GM21825 (cell line): ENCODE measurements around the gene RAPGEF6.
"Not testable (repeated sequence)": the region's sequence is repeated elsewhere in the genome, so short reads cannot be mapped to it uniquely, and the experiment has no call there.

Source experiments
- ATAC-seq: cut with Tn5 transposase; IDR thresholded peaks from one replicate; pipeline ENCODE4 v1.9.1; 2021; ENCODE audit warnings: mild to moderate bottlenecking, moderate library complexity; ENCODE audit not compliant: unreplicated experiment

RAPGEF6 gene

DNA sequence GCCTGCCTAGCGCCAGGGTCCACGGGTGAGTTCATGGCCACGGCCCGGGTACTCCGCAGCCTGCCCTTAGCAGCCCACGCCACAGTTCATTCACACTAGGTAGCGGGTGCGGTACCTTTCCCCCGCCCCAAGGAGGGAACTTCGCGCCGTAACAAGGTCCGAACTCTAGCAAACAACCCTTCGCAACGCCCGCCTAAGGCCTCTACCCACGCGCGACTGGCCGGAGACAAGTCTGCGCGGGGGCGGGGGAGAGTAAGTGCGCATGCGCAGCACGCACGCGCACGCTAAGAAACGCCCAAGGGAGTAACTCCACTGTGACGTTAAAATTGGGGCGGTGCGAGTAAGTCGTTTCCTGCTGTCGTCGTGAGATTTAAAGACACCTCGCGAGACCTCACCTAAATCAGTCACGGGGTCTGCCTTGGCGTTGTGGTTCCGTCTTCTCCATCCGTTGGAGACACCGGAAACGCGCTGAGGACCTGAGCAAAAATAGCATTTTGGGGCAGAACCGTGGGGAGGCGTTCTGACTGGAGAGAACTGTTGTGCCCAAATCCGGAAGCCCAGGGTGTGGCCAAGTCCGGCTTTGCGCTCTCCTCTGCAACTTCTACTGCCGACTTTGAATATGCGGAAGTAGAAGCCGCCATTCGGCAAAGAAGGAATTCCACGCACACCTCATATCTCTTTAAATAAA, at the start of gene RAPGEF6:
Gene RAPGEF6, minus strand, starts transcription at position 234 of the 688 bp plus-strand sequence. Its CDS starts 199 bp downstream, at position 35.
- ATAC-seq = peak; percentile 88

DNA sequence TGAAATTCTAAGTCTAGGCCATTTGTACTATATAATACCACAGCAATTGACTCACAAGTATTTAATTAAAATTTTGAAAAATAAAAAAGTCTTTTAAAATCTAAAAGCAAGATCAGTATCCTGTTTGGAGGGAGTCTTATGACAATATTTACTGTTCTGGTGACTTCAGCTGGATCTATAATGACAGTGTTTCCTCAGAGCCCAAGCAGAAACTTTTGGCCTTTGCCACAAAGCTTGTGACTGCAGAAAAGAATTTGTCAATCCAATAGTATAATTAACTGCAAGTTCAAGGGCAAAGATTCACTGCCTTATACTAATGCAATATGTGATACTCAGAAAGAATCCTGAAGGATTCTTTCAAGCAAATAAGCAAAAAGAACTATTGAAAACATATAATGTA, 49.6 kb upstream of the RAPGEF6 start:
- no peak for ATAC-seq

GRCh38 chr5:131684051-131684450, 49.0 kb upstream of the RAPGEF6 start:
- no peak for ATAC-seq

DNA sequence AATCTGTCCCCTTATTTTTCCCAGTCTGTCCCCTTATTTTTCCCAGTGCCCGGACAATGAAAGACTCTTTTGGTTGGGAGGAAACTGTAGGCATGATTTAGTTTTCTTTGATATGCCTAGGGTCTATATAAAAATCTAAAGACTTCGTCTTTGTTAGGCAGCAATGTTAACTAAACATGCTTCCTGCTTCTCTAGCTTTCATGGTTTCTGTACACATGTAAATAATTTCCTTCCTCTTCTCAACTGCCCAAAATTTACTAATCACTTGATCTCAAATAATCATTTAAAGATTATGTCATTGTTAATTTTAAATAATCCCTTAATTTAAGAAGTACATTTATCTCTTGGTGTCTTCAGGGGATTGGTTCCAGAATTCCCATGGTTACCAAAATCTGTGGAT, 47.8 kb upstream of the RAPGEF6 start:
- no peak for ATAC-seq

- ATAC-seq = no peak
These were observed 47.1 kb upstream of the RAPGEF6 start for GRCh38 chr5:131682175-131682574.

GRCh38 chr5:131679911-131680310, 44.9 kb upstream of the RAPGEF6 start:
- ATAC-seq = no peak

GRCh38 chr5:131678273-131678672, 43.2 kb upstream of the RAPGEF6 start:
- ATAC-seq = not testable (repeated sequence)

GRCh38 chr5:131677115-131677514, 42.1 kb upstream of the RAPGEF6 start:
- no peak for ATAC-seq

GRCh38 chr5:131672776-131673175, 37.7 kb upstream of the RAPGEF6 start:
- no peak for ATAC-seq

GRCh38 chr5:131671994-131672655, 37.1 kb upstream of the RAPGEF6 start:
- ATAC-seq = no peak

GRCh38 chr5:131671409-131671808, 36.4 kb upstream of the RAPGEF6 start:
- ATAC-seq = peak; percentile 47

DNA sequence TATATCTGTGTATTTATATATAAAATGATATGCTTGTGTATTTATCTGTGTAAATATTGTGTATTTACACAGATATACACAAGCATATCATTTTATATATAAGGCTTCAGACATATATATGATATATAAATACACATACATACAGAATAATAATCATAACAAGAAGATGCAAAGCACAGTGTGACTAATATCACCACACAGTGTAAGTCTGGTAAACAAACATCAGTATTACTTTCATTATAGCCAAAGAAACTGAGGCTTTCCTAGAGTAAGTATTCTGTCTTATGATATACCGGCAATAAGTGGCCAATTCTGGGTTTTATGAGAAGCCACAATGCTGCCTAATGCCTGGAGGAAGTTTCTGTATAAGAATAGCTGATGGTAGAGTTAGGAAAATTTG, 29.9 kb upstream of the RAPGEF6 start:
- ATAC-seq = no peak

DNA sequence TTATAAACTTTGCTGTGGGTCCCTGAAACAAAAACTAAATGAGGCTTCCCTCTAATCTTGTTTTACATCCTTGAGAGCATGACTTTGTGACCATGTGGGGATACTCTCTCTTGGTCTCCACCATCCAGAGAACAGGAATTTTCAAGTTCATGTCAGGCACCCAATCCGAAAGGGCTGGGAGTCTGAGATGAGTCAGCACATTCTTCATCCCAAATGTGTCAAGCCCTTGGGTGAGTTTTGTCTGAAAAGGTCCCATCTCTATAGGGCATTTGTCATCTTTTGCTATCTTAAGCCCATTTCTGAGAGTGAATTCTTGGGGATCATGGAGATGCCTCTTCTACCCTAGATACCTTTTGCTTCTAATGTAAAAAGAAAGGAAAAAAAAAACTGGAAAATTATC, 26.9 kb upstream of the RAPGEF6 start:
- ATAC-seq = no peak

- ATAC-seq = no peak
These were observed 24.8 kb upstream of the RAPGEF6 start for GRCh38 chr5:131659841-131660240.

- no peak for ATAC-seq
These were observed 24.3 kb upstream of the RAPGEF6 start for GRCh38 chr5:131659290-131659689.

GRCh38 chr5:131654776-131655175, 19.7 kb upstream of the RAPGEF6 start:
- ATAC-seq = no peak

DNA sequence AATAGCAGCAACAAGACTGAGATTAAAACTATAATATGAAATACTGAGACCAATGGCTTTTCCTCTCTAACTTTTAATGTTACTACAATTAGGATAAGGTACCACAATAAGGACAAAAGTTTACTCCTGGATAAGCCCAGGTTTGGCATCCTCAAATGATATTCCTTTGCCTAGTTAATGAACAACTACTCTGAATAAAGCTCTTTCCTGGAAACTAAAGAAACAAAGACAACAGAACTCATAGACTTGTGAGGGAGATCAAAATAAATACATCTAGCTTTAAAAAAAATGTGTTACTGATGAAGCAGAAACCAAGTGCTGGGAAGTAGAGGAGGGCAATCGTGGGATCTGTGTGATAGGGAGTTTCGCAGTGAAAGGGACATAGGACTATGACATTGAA, 19.3 kb upstream of the RAPGEF6 start:
- no peak for ATAC-seq

- no peak for ATAC-seq
These were observed 14.1 kb upstream of the RAPGEF6 start for GRCh38 chr5:131649161-131649560.

DNA sequence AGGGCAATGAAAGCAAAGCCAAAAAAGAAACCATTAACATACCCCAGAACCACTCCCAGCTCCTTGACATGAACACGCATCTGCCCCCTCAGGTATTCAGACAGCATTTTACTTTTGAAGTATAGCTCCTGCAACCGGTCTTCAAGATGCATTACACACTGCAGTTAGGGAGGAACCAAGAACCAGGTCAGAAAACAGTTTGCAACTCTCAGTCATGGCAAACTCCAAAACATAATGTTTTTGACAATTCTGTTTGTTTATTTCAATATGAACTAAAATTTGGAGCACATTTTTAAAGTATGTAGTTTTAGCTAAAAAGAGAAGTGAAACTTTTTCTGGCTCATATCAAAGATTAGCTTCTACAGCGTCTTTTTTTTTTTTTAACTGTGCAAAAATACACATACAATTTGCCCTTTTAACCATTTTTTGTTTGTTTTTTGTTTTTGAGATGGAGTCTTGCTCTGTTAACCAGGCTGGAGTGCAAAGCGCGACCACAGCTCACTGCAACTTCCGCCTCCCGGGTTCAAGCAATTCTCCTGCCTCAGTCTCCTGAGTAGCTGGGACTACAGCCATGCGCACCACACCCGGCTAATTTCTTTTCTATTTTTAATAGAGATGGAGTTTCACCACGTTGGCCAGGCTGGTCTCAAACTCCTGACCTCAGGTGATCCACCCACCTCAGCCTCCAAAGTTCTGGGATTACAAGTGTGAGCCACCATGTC, 12.2 kb upstream of the RAPGEF6 start:
- peak; percentile 72 for ATAC-seq

DNA sequence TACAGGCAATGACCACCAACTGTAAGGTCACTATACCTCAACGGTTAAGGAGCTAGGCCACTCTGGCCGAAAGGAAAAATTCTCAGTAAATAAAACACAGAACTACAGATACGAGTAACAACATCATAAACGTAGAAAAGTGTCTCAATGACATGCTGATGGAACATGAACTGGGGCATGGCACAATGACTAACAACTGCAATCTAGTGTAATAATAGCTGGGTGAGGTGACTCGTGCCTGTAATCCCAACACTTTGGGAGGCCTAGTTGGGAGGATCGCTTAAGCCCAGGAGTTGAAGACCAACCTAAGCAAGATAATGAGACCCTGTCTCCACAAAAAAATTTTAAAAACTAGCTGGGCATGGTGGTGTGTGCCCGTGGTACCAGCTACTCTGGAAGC, 9.8 kb upstream of the RAPGEF6 start:
- ATAC-seq = no peak

GRCh38 chr5:131644370-131644769, 9.3 kb upstream of the RAPGEF6 start:
- no peak for ATAC-seq

DNA sequence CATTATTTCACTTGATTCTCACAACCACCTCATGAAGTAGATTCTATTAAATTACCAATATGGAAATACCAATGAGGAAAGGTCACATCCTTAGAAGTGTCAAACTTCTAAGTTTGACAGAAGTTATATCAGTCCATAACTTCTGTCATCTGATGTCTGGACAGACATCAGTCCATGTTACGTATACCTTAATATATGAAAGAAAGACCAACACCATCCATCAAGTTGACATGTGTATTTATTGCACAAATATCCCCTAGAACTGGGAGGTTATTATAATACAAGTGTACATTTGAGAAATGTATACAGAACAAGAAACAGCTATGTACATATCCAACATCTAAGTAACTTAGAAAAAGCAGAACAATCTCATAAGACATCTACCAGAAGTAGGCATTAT, 6.5 kb upstream of the RAPGEF6 start:
- ATAC-seq = no peak
